HCT116 (cell line): ENCODE measurements around the gene VEPH1. TPM values are rescaled to one million over a fixed set of nuclear protein-coding genes. Genes with fewer than 3 reads are reported as not detected.

Experiments
- ATAC-seq: fragments of 200-7000 bp; cut with Tn5 transposase; 2 replicates; pipeline ENCODE4 v1.9.1; 2020; ENCODE audit warnings: mild to moderate bottlenecking, moderate library complexity
- BruUV-seq: library from RNA; stranded (reverse); fragments of 400-500 nt; replicated peaks from 2 replicates; lab custom pipeline; 2021; lab: Mats Ljungman, UMichigan
- CTCF ChIA-PET: fragments of 300-600 bp; sonication (Branson Sonifier 250); formaldehyde crosslinking; loops from one replicate; lab custom pipeline; 2021; ENCODE audit warnings: antibody characterized with exemption; lab: Charles Lee
- POLR2A ChIA-PET: fragments of 300-600, 350-600 bp; sonication (Branson Sonifier 250); formaldehyde crosslinking; loops from one replicate; lab custom pipeline; 2021; ENCODE audit warnings: antibody characterized with exemption; lab: Charles Lee
- RAD21 ChIA-PET, 2 experiments: fragments of 300-600 bp; sonication (Branson Sonifier 250); formaldehyde crosslinking; loops; one replicate each; lab custom pipeline; 2023; ENCODE audit warnings: low total read pairs in 2 of 2; ENCODE audit not compliant: uncharacterized antibody in 2 of 2, unreplicated experiment in 2 of 2, low non-redundant PET in 1 of 2; lab: Charles Lee
- DNase-seq: peaks from one replicate; pipeline ENCODE4 v3.0.0-alpha.2; 2010; ENCODE audit warnings: low read depth, low spot score
- H2AFZ ChIP-seq: fragments of 200-600 bp; shearing (Covaris generic), sonication (generic); 2 replicates; pipeline ENCODE4 v1.6.1; 2017; ENCODE audit warnings: low read depth, mixed run types, mixed read lengths, antibody characterized with exemption, low read length; ENCODE audit not compliant: poor library complexity, severe bottlenecking
- H3K27ac ChIP-seq: 2 replicates; pipeline ENCODE4 v1.5.1; 2012; ENCODE audit warnings: low read depth, low read length
- H3K27me3 ChIP-seq: fragments of 200-600 bp; sonication (generic); 2 replicates; pipeline ENCODE4 v1.6.1; 2016; ENCODE audit warnings: mixed run types, low read length, mixed read lengths; ENCODE audit not compliant: insufficient read depth
- H3K36me3 ChIP-seq, 2 experiments: fragments of 200-500 bp in 1 of 2; fragments of 200-600 bp in 1 of 2; sonication (Bioruptor generic) in 1 of 2; sonication (generic) in 1 of 2; 2 replicates each; pipeline versions ENCODE4 v1.5.1 to v1.6.1; 2014 to 2016; ENCODE audit warnings: low read length in 2 of 2, inconsistent platforms in 1 of 2, mixed read lengths in 1 of 2, mixed run types in 1 of 2; ENCODE audit not compliant: insufficient read depth in 2 of 2, control insufficient read depth in 1 of 2
- H3K4me1 ChIP-seq, 2 experiments: fragments of 200-600 bp in 1 of 2; sonication (generic) in 1 of 2; 2 replicates each; pipeline versions ENCODE4 v1.5.1 to v1.6.1; 2012 to 2017; ENCODE audit warnings: low read length in 2 of 2, inconsistent platforms in 1 of 2, mild to moderate bottlenecking in 1 of 2, mixed read lengths in 1 of 2, mixed run types in 1 of 2, moderate library complexity in 1 of 2; ENCODE audit not compliant: insufficient read depth in 2 of 2, control insufficient read depth in 1 of 2
- H3K4me2 ChIP-seq: fragments of 200-600 bp; sonication (generic); 2 replicates; pipeline ENCODE4 v1.6.1; 2017; ENCODE audit warnings: mixed run types, low read length, mixed read lengths
- H3K4me3 ChIP-seq, 2 experiments: fragments of 200-600 bp in 1 of 2; sonication (generic) in 1 of 2; replicated peaks in 1 of 2; 2 replicates each; pipeline ENCODE4 v1.5.1; 2011 to 2016; ENCODE audit warnings: low read length in 2 of 2, control low read depth in 1 of 2, low read depth in 1 of 2, mild to moderate bottlenecking in 1 of 2, mixed read lengths in 1 of 2, mixed run types in 1 of 2
- H3K79me2 ChIP-seq: fragments of 200-600 bp; sonication (generic); 2 replicates; pipeline ENCODE4 v1.6.1; 2017; ENCODE audit warnings: mild to moderate bottlenecking, mixed run types, low read length, moderate library complexity, mixed read lengths; ENCODE audit not compliant: insufficient read depth
- H3K9ac ChIP-seq: fragments of 200-600 bp; sonication (generic); 2 replicates; pipeline ENCODE4 v1.6.1; 2016; ENCODE audit warnings: low read length, mixed read lengths
- H3K9me2 ChIP-seq: fragments of 200-600 bp; sonication (generic), shearing (Covaris generic); 2 replicates; pipeline ENCODE4 v1.6.1; 2017; ENCODE audit warnings: mixed run types, mild to moderate bottlenecking, moderate library complexity; ENCODE audit not compliant: insufficient read depth
- H3K9me3 ChIP-seq, 2 experiments: fragments of 200-500 bp in 1 of 2; fragments of 200-600 bp in 1 of 2; sonication (Bioruptor generic) in 1 of 2; sonication (generic) in 1 of 2; 2 replicates each; pipeline ENCODE4 v1.6.1; 2014 to 2017; ENCODE audit warnings: low read length in 2 of 2, mixed read lengths in 2 of 2, inconsistent platforms in 1 of 2, low read depth in 1 of 2, mild to moderate bottlenecking in 1 of 2, mixed run types in 1 of 2, moderate library complexity in 1 of 2; ENCODE audit not compliant: control insufficient read depth in 1 of 2, insufficient read depth in 1 of 2
- H4K20me1 ChIP-seq: fragments of 200-600 bp; sonication (generic), shearing (Covaris generic); 2 replicates; pipeline ENCODE4 v1.6.1; 2017; ENCODE audit warnings: mixed run types, mild to moderate bottlenecking, moderate library complexity; ENCODE audit not compliant: insufficient read depth
- CBX3 ChIP-seq: IDR thresholded peaks from 2 replicates; pipeline ENCODE4 v1.6.1; 2012; ENCODE audit warnings: low read depth
- CEBPB ChIP-seq: IDR thresholded peaks from 2 replicates; pipeline ENCODE4 v1.6.1; 2012; ENCODE audit warnings: low read depth
- EZH2 ChIP-seq: fragments of 200-600 bp; sonication (generic); IDR thresholded peaks from 2 replicates; pipeline ENCODE4 v1.6.1; 2017; ENCODE audit warnings: antibody characterized with exemption, mixed run types
- EZH2phosphoT487 ChIP-seq: fragments of 200-600 bp; IDR thresholded peaks from 2 replicates; pipeline ENCODE4 v1.6.1; 2018; ENCODE audit warnings: antibody characterized with exemption, borderline replicate concordance
- JUND ChIP-seq: IDR thresholded peaks from 2 replicates; pipeline ENCODE4 v1.6.1; 2012
- RAD21 ChIP-seq: IDR thresholded peaks from 2 replicates; pipeline ENCODE4 v1.6.1; 2012; ENCODE audit warnings: low read depth, mild to moderate bottlenecking
- SIN3A ChIP-seq: IDR thresholded peaks from 2 replicates; pipeline ENCODE4 v1.6.1; 2012; ENCODE audit warnings: low read depth
- SRF ChIP-seq: IDR thresholded peaks from 2 replicates; pipeline ENCODE4 v1.6.1; 2012; ENCODE audit warnings: low read depth
- YY1 ChIP-seq: IDR thresholded peaks from 2 replicates; pipeline ENCODE4 v1.6.1; 2011; ENCODE audit warnings: low read length, low read depth, moderate library complexity, mild to moderate bottlenecking; ENCODE audit not compliant: insufficient replicate concordance; ENCODE audit errors: extremely low read depth
- ZFX ChIP-seq: fragments of 450-650 bp; IDR thresholded peaks from 2 replicates; pipeline ENCODE4 v1.6.1; 2017
- ZNF274 ChIP-seq: fragments of 200-500 bp; sonication (Bioruptor generic); IDR thresholded peaks from 2 replicates; pipeline ENCODE4 v1.6.1; 2014; ENCODE audit warnings: mild to moderate bottlenecking, low read depth, low read length, inconsistent platforms
- intact Hi-C: fragments of 100-400 bp; cut with micrococcal nuclease; formaldehyde crosslinking; loops from 2 replicates; pipeline ENCODE4 v1.10.0; 2022
- total RNA-seq: library from RNA; stranded (reverse); gene quantifications from one replicate; pipeline ENCODE4 v1.2.1, GENCODE V29; 2021; ENCODE audit not compliant: unreplicated experiment
- TF ChIP-seq, protein P1 (sequence below): IDR thresholded peaks from 2 replicates; pipeline ENCODE4 v1.6.1; 2012; ENCODE audit warnings: low read depth
- TF ChIP-seq, protein P2 (sequence below): IDR thresholded peaks from 2 replicates; pipeline ENCODE4 v1.6.1; 2011; ENCODE audit warnings: mild to moderate bottlenecking, low read length, moderate library complexity; ENCODE audit not compliant: insufficient replicate concordance; ENCODE audit errors: extremely low read depth
- TF ChIP-seq, protein P3 (sequence below): IDR thresholded peaks from 2 replicates; pipeline ENCODE4 v1.6.1; 2012
- TF ChIP-seq, protein P4 (sequence below): IDR thresholded peaks from 2 replicates; pipeline ENCODE4 v1.6.1; 2012

Gene VEPH1
- total RNA-seq, 1 experiment from 2014 or later, result 4.9 TPM

DNA sequence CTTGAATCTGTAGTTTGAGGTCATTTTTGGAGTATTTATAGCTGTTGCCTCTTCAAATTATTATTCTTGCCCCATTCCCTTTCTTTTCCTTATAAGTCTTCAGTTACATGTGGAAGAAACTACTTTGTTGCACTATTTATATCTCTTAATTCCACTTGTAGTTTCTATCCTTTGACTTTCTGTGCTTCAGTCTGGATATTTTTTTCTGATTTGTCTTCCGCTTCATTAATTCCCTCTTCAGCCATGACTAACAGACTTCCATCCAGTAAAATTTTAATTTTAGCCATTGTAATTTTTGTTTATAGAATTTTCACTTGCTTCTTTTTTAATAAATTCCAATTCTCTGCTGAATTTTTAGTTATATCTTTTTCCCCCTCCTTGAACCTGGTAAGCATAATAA is 15.7 kb upstream of the VEPH1 start:
- DNase-seq (no peak), ATAC-seq (no peak)
- ChIA-PET RAD21 (no interaction called here), CTCF (no interaction called here), POLR2A (no interaction called here)
- no peaks in the 10 kb centered on the region for H4K20me1 ChIP-seq
- no TSS peak for BruUV-seq
- H3K9me2 ChIP-seq, result no peaks in the 10 kb centered on the region; the same call in 1 of the 2 replicates
- H3K4me2 ChIP-seq, result no peak overlapping the region
- no peaks in the 10 kb centered on the region for H3K27me3 ChIP-seq
- no peak overlapping the region for H3K9ac ChIP-seq
- H3K36me3 ChIP-seq, result no peaks in the 10 kb centered on the region
- no peaks in the 10 kb centered on the region for H3K79me2 ChIP-seq
- H3K9me3 ChIP-seq, result no peaks in the 10 kb centered on the region
- no peak overlapping the region for H3K27ac ChIP-seq
- H3K4me1 ChIP-seq, result no peaks in the 10 kb centered on the region
- intact Hi-C loops, result no loop called here
- no peak overlapping the region for H2AFZ ChIP-seq
- TF ChIP-seq CBX3 (no peak), JUND (no peak), ZNF274 (no peak), EZH2phosphoT487 (no peak), YY1 (no peak), SIN3A (no peak), RAD21 (no peak), EZH2 (no peak), SRF (no peak), CEBPB (no peak), ZFX (no peak)
- TF ChIP-seq, protein P1, sequence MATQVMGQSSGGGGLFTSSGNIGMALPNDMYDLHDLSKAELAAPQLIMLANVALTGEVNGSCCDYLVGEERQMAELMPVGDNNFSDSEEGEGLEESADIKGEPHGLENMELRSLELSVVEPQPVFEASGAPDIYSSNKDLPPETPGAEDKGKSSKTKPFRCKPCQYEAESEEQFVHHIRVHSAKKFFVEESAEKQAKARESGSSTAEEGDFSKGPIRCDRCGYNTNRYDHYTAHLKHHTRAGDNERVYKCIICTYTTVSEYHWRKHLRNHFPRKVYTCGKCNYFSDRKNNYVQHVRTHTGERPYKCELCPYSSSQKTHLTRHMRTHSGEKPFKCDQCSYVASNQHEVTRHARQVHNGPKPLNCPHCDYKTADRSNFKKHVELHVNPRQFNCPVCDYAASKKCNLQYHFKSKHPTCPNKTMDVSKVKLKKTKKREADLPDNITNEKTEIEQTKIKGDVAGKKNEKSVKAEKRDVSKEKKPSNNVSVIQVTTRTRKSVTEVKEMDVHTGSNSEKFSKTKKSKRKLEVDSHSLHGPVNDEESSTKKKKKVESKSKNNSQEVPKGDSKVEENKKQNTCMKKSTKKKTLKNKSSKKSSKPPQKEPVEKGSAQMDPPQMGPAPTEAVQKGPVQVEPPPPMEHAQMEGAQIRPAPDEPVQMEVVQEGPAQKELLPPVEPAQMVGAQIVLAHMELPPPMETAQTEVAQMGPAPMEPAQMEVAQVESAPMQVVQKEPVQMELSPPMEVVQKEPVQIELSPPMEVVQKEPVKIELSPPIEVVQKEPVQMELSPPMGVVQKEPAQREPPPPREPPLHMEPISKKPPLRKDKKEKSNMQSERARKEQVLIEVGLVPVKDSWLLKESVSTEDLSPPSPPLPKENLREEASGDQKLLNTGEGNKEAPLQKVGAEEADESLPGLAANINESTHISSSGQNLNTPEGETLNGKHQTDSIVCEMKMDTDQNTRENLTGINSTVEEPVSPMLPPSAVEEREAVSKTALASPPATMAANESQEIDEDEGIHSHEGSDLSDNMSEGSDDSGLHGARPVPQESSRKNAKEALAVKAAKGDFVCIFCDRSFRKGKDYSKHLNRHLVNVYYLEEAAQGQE, result no peak
- TF ChIP-seq, protein P2, sequence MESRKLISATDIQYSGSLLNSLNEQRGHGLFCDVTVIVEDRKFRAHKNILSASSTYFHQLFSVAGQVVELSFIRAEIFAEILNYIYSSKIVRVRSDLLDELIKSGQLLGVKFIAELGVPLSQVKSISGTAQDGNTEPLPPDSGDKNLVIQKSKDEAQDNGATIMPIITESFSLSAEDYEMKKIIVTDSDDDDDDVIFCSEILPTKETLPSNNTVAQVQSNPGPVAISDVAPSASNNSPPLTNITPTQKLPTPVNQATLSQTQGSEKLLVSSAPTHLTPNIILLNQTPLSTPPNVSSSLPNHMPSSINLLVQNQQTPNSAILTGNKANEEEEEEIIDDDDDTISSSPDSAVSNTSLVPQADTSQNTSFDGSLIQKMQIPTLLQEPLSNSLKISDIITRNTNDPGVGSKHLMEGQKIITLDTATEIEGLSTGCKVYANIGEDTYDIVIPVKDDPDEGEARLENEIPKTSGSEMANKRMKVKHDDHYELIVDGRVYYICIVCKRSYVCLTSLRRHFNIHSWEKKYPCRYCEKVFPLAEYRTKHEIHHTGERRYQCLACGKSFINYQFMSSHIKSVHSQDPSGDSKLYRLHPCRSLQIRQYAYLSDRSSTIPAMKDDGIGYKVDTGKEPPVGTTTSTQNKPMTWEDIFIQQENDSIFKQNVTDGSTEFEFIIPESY, result no peak
- TF ChIP-seq, protein P3, sequence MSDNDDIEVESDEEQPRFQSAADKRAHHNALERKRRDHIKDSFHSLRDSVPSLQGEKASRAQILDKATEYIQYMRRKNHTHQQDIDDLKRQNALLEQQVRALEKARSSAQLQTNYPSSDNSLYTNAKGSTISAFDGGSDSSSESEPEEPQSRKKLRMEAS, result no peak
- TF ChIP-seq, protein P4, sequence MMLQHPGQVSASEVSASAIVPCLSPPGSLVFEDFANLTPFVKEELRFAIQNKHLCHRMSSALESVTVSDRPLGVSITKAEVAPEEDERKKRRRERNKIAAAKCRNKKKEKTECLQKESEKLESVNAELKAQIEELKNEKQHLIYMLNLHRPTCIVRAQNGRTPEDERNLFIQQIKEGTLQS, result no peak
- no peak overlapping the region for H3K4me3 ChIP-seq
